Duodenal mucosa (tissue), 2 donors: ENCODE results near the gene IRF2BP1.

Experiments
- H3K27ac ChIP-seq: one replicate; pipeline ENCODE4 v1.7.0; 2013; ENCODE audit warnings: low read depth, low read length
- H3K27me3 ChIP-seq, 2 donors: one replicate each; pipeline ENCODE4 v1.7.0; 2013; ENCODE audit warnings: low read length in 2 of 2, control low read depth in 1 of 2; ENCODE audit not compliant: insufficient read depth in 2 of 2, control insufficient read depth in 1 of 2
- H3K36me3 ChIP-seq, 2 donors: one replicate each; pipeline ENCODE4 v1.7.0; 2013; ENCODE audit warnings: low read length in 2 of 2, control low read depth in 1 of 2; ENCODE audit not compliant: insufficient read depth in 2 of 2, control insufficient read depth in 1 of 2
- H3K4me1 ChIP-seq, 2 donors: one replicate each; pipeline ENCODE4 v1.7.0; 2013; ENCODE audit warnings: low read length in 2 of 2, control low read depth in 1 of 2; ENCODE audit not compliant: insufficient read depth in 2 of 2, control insufficient read depth in 1 of 2
- H3K4me3 ChIP-seq, 2 donors: one replicate each; pipeline ENCODE4 v1.7.0; 2013; ENCODE audit warnings: low read length in 2 of 2, low read depth in 1 of 2
- H3K9ac ChIP-seq, 2 donors: one replicate each; pipeline ENCODE4 v1.7.0; 2013; ENCODE audit warnings: low read length in 2 of 2, low read depth in 1 of 2
- H3K9me3 ChIP-seq, 2 donors: one replicate each; pipeline ENCODE4 v1.7.0; 2013; ENCODE audit warnings: low read length in 2 of 2, control low read depth in 1 of 2; ENCODE audit not compliant: control insufficient read depth in 1 of 2

IRF2BP1 gene

GRCh38 chr19:45920458-45920857, 34.5 kb upstream of the IRF2BP1 start:
- Histone ChIP-seq H3K27me3 (peaks cover 0 to 14% of the 10 kb centered on the region in 2 donors), H3K9me3 (no peaks in the 10 kb centered on the region), H3K4me3 (no peak overlapping the region), H3K27ac (no peak overlapping the region), H3K9ac (no peak overlapping the region), H3K36me3 (no peaks in the 10 kb centered on the region), H3K4me1 (no peaks in the 10 kb centered on the region)

- no peak overlapping the region for H3K27ac ChIP-seq
- H3K9me3 ChIP-seq = no peaks in the 10 kb centered on the region
- H3K4me3 ChIP-seq = no peak overlapping the region
- H3K4me1 ChIP-seq = no peaks in the 10 kb centered on the region
- no peak overlapping the region for H3K9ac ChIP-seq
- no peaks in the 10 kb centered on the region for H3K36me3 ChIP-seq
- H3K27me3 ChIP-seq = peaks cover 0 to 17% of the 10 kb centered on the region in 2 donors
Measured at GRCh38 chr19:45919678-45920077, 33.7 kb upstream of the IRF2BP1 start.

GRCh38 chr19:45918721-45919120, 32.8 kb upstream of the IRF2BP1 start:
- no peaks in the 10 kb centered on the region for H3K36me3 ChIP-seq
- no peaks in the 10 kb centered on the region for H3K4me1 ChIP-seq
- H3K27me3 ChIP-seq = peaks cover 0 to 17% of the 10 kb centered on the region in 2 donors
- H3K4me3 ChIP-seq = no peak overlapping the region
- H3K9ac ChIP-seq = no peak overlapping the region
- no peak overlapping the region for H3K27ac ChIP-seq
- no peaks in the 10 kb centered on the region for H3K9me3 ChIP-seq

- H3K4me3 ChIP-seq = no peak overlapping the region
- no peaks in the 10 kb centered on the region for H3K4me1 ChIP-seq
- no peak overlapping the region for H3K27ac ChIP-seq
- no peak overlapping the region for H3K9ac ChIP-seq
- no peaks in the 10 kb centered on the region for H3K36me3 ChIP-seq
- H3K27me3 ChIP-seq = peaks cover 0 to 17% of the 10 kb centered on the region in 2 donors
- no peaks in the 10 kb centered on the region for H3K9me3 ChIP-seq
Measured at GRCh38 chr19:45917421-45918091, 31.6 kb upstream of the IRF2BP1 start.

GRCh38 chr19:45913874-45914830, 28.2 kb upstream of the IRF2BP1 start, which contains the start of gene NANOS2:
Gene NANOS2 (minus strand): TSS chr19:45914778. CDS start chr19:45914693, 85 bp downstream.
- Histone ChIP-seq H3K36me3 (no peaks in the 10 kb centered on the region), H3K9ac (no peak within 1 kb of the TSS), H3K9me3 (no peaks in the 10 kb centered on the region), H3K4me3 (no peak within 1 kb of the TSS), H3K27me3 (peaks cover 0 to 3% of the 10 kb centered on the region in 2 donors), H3K27ac (no peak within 1 kb of the TSS), H3K4me1 (no peaks in the 10 kb centered on the region)

- Histone ChIP-seq H3K27ac (no peak overlapping the region), H3K36me3 (no peaks in the 10 kb centered on the region), H3K9ac (no peak overlapping the region), H3K4me3 (no peak overlapping the region), H3K9me3 (no peaks in the 10 kb centered on the region), H3K4me1 (no peaks in the 10 kb centered on the region), H3K27me3 (peaks cover 0 to 3% of the 10 kb centered on the region in 2 donors)
Measured at GRCh38 chr19:45911291-45911690, 25.4 kb upstream of the IRF2BP1 start.

- Histone ChIP-seq H3K9me3 (no peaks in the 10 kb centered on the region), H3K4me1 (no peaks in the 10 kb centered on the region), H3K36me3 (no peaks in the 10 kb centered on the region), H3K27me3 (no peaks in the 10 kb centered on the region), H3K27ac (no peak overlapping the region), H3K4me3 (no peak overlapping the region), H3K9ac (no peak overlapping the region)
Measured at GRCh38 chr19:45908956-45909355, 23.0 kb upstream of the IRF2BP1 start.

GRCh38 chr19:45906221-45906620, 20.3 kb upstream of the IRF2BP1 start:
- H3K9me3 ChIP-seq = no peaks in the 10 kb centered on the region
- H3K36me3 ChIP-seq = no peaks in the 10 kb centered on the region
- no peaks in the 10 kb centered on the region for H3K27me3 ChIP-seq
- H3K4me1 ChIP-seq = peaks cover 5 to 10% of the 10 kb centered on the region in 2 donors
- no peak overlapping the region for H3K9ac ChIP-seq
- no peak overlapping the region for H3K4me3 ChIP-seq
- H3K27ac ChIP-seq = no peak overlapping the region

- Histone ChIP-seq H3K9me3 (no peaks in the 10 kb centered on the region), H3K36me3 (no peaks in the 10 kb centered on the region), H3K9ac (no peak overlapping the region), H3K4me3 (no peak overlapping the region), H3K27ac (no peak overlapping the region), H3K4me1 (peaks cover 12 to 19% of the 10 kb centered on the region in 2 donors), H3K27me3 (no peaks in the 10 kb centered on the region)
Measured at GRCh38 chr19:45905011-45905410, 19.1 kb upstream of the IRF2BP1 start.
